Neural cell (in vitro differentiated cells): ENCODE measurements around the gene ZFYVE21. TPM values are rescaled to one million over a fixed set of nuclear protein-coding genes. Genes with fewer than 3 reads are reported as not detected.

ENCODE experiments used
- H2AFZ ChIP-seq: fragments of 200-600, 300-800 bp; sonication (generic), shearing (Covaris generic); 2 replicates; pipeline ENCODE4 v1.6.0; 2014; ENCODE audit warnings: low read depth, mild to moderate bottlenecking, antibody characterized with exemption, low read length, moderate library complexity
- H3F3A ChIP-seq: fragments of 200-600 bp; shearing (Covaris generic); 2 replicates; pipeline ENCODE4 v1.6.1; 2016; ENCODE audit warnings: mild to moderate bottlenecking, moderate library complexity, mixed read lengths, antibody characterized with exemption, low read length; ENCODE audit not compliant: insufficient read depth, poor library complexity, severe bottlenecking
- H3K27ac ChIP-seq: fragments of 200-600, 300-800 bp; sonication (generic), shearing (Covaris generic); 2 replicates; pipeline ENCODE4 v1.5.1; 2014; ENCODE audit warnings: mild to moderate bottlenecking, low read length, moderate library complexity
- H3K27me3 ChIP-seq: fragments of 300-800, 200-600 bp; sonication (generic), shearing (Covaris generic); 2 replicates; pipeline ENCODE4 v1.6.0; 2014; ENCODE audit warnings: mild to moderate bottlenecking, low read depth, low read length, moderate library complexity; ENCODE audit not compliant: insufficient read depth
- H3K36me3 ChIP-seq: fragments of 300-800, 200-600 bp; sonication (generic), shearing (Covaris generic); 2 replicates; pipeline ENCODE4 v1.5.1; 2014; ENCODE audit warnings: mild to moderate bottlenecking, antibody characterized with exemption, low read length, moderate library complexity; ENCODE audit not compliant: insufficient read depth
- H3K4me2 ChIP-seq: fragments of 300-800, 200-600 bp; sonication (generic), shearing (Covaris generic); 2 replicates; pipeline ENCODE4 v1.6.0; 2014; ENCODE audit warnings: mild to moderate bottlenecking, low read length
- H3K4me3 ChIP-seq: fragments of 300-800, 200-600 bp; sonication (generic), shearing (Covaris generic); 2 replicates; pipeline ENCODE4 v1.5.1; 2014; ENCODE audit warnings: mild to moderate bottlenecking, low read length, moderate library complexity
- H3K79me2 ChIP-seq: fragments of 200-600 bp; shearing (Covaris generic); replicated peaks from 2 replicates; pipeline ENCODE4 v1.6.0; 2014; ENCODE audit warnings: mild to moderate bottlenecking, low read length, moderate library complexity; ENCODE audit not compliant: insufficient read depth
- H3K9ac ChIP-seq: fragments of 300-800, 200-600 bp; sonication (generic), shearing (Covaris generic); 2 replicates; pipeline ENCODE4 v1.6.1; 2016; ENCODE audit warnings: mild to moderate bottlenecking, low read length, mixed read lengths
- H3K9me2 ChIP-seq: fragments of 200-600 bp; shearing (Covaris generic); 2 replicates; pipeline ENCODE4 v1.6.1; 2016; ENCODE audit warnings: mild to moderate bottlenecking, low read length, mixed read lengths; ENCODE audit not compliant: insufficient read depth
- H3K9me3 ChIP-seq: fragments of 200-600, 300-800 bp; sonication (generic), shearing (Covaris generic); 2 replicates; pipeline ENCODE4 v1.6.1; 2016; ENCODE audit warnings: mild to moderate bottlenecking, mixed run types, low read length, moderate library complexity, mixed read lengths
- H4K20me1 ChIP-seq: fragments of 200-600 bp; shearing (Covaris generic); 2 replicates; pipeline ENCODE4 v1.6.1; 2016; ENCODE audit warnings: mild to moderate bottlenecking, mixed run types; ENCODE audit not compliant: insufficient read depth
- EP300 ChIP-seq: fragments of 450-650 bp; conservative IDR thresholded peaks from 2 replicates; pipeline ENCODE4 v1.6.1; 2014; ENCODE audit warnings: antibody characterized with exemption, mild to moderate bottlenecking, moderate library complexity; ENCODE audit not compliant: poor library complexity, severe bottlenecking
- EZH2 ChIP-seq: fragments of 200-600, 300-800 bp; shearing (Covaris generic), sonication (generic); IDR thresholded peaks from 2 replicates; pipeline ENCODE4 v1.6.1; 2014; ENCODE audit warnings: antibody characterized with exemption, low read length, borderline replicate concordance, mild to moderate bottlenecking; ENCODE audit not compliant: insufficient read depth, poor library complexity, severe bottlenecking
- MXI1 ChIP-seq: fragments of 450-650 bp; conservative IDR thresholded peaks from 2 replicates; pipeline ENCODE4 v1.6.1; 2014; ENCODE audit warnings: antibody characterized with exemption, mild to moderate bottlenecking; ENCODE audit not compliant: poor library complexity, severe bottlenecking
- POLR2AphosphoS5 ChIP-seq: IDR thresholded peaks from 2 replicates; pipeline ENCODE4 v1.6.1; 2012
- RAD21 ChIP-seq: fragments of 450-650 bp; conservative IDR thresholded peaks from 2 replicates; pipeline ENCODE4 v1.6.1; 2014; ENCODE audit warnings: antibody characterized with exemption, mild to moderate bottlenecking, moderate library complexity
- SMC3 ChIP-seq: fragments of 450-650 bp; conservative IDR thresholded peaks from 2 replicates; pipeline ENCODE4 v1.6.1; 2014; ENCODE audit warnings: antibody characterized with exemption, mild to moderate bottlenecking, moderate library complexity; ENCODE audit not compliant: poor library complexity
- TAF1 ChIP-seq: IDR thresholded peaks from 2 replicates; pipeline ENCODE4 v1.6.1; 2012; ENCODE audit warnings: low read depth
- polyA plus RNA-seq: library from polyadenylated mRNA; depleted of rRNA; stranded (reverse); fragments of >200 nt; gene quantifications from 2 replicates; pipeline ENCODE4 v1.2.3, GENCODE V29; 2014
- TF ChIP-seq, protein P1 (sequence below): IDR thresholded peaks from 2 replicates; pipeline ENCODE4 v1.6.1; 2012; ENCODE audit warnings: borderline replicate concordance
- TF ChIP-seq, protein P2 (sequence below): fragments of 450-650 bp; IDR thresholded peaks from 2 replicates; pipeline ENCODE4 v1.5.1; 2014; ENCODE audit warnings: antibody characterized with exemption, mild to moderate bottlenecking, moderate library complexity; ENCODE audit not compliant: poor library complexity, severe bottlenecking

The ZFYVE21 gene
- polyA plus RNA-seq, 1 donor from 2014 or later, result 99.7 TPM

DNA sequence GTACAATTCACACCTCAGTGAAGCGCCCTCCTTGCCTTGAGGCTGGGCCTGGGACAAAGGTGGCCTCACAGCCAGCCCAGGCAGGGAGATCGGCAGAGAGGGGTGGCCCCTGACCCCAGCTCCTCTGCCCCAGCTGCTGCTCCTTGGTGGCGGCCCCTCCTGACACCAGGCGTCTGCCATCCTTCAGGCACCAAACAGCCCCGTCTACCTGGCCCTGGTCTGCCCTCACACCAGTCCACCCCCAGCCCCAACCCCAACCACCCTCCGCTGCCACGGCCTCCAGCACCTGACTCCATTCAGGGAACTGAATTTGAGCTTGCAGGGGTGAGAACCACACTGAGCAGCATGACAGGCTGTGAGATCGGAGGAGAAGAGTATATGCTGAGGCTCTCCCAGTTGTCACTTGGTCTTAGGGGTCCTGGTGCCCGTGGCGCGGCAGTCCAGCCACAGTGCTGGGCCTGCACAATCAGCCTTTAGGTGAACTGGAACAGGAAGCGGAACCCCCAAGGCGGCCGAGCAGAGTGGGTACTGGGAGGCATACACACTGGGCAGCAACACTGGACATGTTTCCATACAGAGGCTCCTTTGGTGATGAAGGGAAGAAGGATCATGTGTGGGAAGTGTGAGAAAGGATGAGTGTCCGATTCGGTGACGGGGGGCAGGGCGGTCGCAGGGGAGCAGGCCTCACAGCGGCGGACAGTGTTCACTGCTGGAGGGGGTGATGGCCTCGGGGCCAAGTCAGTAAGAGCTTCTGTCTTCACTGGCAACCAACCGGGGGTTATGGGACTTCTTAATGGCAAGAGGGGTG is 18.7 kb downstream of the ZFYVE21 start:
- Histone ChIP-seq H3K27ac (no peak overlapping the region), H3K36me3 (no peaks in the 10 kb centered on the region), H3K9me2 (no peaks in the 10 kb centered on the region)

DNA sequence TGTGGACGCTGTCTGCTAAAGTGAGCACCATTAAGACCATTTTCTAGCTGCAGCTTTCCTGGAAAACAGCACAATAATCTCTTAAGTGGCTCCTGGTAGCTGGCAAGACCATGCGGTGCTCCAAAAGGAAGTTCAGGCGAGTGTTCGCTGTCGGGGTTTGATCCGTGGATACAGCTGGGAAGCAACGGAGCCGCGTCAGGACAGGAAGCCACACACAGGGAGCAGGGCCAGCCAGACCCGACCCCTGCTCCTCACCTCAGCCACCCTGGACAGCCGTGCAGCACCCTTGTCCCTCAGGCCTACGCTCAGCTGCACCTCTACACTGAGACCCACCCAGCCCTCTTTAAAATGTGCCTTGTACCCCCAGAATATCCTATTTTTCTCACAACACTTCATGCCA is 19.4 kb downstream of the ZFYVE21 start:
- Histone ChIP-seq H3K9ac (no peak overlapping the region), H3K36me3 (no peaks in the 10 kb centered on the region), H3K27ac (no peak overlapping the region)

More for the DNA sequence above, 18.7 kb downstream of the ZFYVE21 start:
- Histone ChIP-seq H3K9me3 (no peaks in the 10 kb centered on the region), H3K9ac (no peak overlapping the region), H3K4me2 (no peak overlapping the region), H3F3A (no peaks in the 10 kb centered on the region), H3K4me3 (no peak overlapping the region), H3K27me3 (no peaks in the 10 kb centered on the region), H2AFZ (no peak overlapping the region), H4K20me1 (no peaks in the 10 kb centered on the region), H3K79me2 (no peaks in the 10 kb centered on the region)
- no peak for TF ChIP-seq TAF1
- TF ChIP-seq, protein P1, sequence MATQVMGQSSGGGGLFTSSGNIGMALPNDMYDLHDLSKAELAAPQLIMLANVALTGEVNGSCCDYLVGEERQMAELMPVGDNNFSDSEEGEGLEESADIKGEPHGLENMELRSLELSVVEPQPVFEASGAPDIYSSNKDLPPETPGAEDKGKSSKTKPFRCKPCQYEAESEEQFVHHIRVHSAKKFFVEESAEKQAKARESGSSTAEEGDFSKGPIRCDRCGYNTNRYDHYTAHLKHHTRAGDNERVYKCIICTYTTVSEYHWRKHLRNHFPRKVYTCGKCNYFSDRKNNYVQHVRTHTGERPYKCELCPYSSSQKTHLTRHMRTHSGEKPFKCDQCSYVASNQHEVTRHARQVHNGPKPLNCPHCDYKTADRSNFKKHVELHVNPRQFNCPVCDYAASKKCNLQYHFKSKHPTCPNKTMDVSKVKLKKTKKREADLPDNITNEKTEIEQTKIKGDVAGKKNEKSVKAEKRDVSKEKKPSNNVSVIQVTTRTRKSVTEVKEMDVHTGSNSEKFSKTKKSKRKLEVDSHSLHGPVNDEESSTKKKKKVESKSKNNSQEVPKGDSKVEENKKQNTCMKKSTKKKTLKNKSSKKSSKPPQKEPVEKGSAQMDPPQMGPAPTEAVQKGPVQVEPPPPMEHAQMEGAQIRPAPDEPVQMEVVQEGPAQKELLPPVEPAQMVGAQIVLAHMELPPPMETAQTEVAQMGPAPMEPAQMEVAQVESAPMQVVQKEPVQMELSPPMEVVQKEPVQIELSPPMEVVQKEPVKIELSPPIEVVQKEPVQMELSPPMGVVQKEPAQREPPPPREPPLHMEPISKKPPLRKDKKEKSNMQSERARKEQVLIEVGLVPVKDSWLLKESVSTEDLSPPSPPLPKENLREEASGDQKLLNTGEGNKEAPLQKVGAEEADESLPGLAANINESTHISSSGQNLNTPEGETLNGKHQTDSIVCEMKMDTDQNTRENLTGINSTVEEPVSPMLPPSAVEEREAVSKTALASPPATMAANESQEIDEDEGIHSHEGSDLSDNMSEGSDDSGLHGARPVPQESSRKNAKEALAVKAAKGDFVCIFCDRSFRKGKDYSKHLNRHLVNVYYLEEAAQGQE, result no peak
- no peak for TF ChIP-seq SMC3
- no peak for TF ChIP-seq EP300
- no peak for TF ChIP-seq POLR2AphosphoS5
- no peak for TF ChIP-seq RAD21
- TF ChIP-seq EZH2, result no peak
- no peak for TF ChIP-seq MXI1
- TF ChIP-seq, protein P2, sequence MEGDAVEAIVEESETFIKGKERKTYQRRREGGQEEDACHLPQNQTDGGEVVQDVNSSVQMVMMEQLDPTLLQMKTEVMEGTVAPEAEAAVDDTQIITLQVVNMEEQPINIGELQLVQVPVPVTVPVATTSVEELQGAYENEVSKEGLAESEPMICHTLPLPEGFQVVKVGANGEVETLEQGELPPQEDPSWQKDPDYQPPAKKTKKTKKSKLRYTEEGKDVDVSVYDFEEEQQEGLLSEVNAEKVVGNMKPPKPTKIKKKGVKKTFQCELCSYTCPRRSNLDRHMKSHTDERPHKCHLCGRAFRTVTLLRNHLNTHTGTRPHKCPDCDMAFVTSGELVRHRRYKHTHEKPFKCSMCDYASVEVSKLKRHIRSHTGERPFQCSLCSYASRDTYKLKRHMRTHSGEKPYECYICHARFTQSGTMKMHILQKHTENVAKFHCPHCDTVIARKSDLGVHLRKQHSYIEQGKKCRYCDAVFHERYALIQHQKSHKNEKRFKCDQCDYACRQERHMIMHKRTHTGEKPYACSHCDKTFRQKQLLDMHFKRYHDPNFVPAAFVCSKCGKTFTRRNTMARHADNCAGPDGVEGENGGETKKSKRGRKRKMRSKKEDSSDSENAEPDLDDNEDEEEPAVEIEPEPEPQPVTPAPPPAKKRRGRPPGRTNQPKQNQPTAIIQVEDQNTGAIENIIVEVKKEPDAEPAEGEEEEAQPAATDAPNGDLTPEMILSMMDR, result no peak

More for the DNA sequence above, 19.4 kb downstream of the ZFYVE21 start:
- Histone ChIP-seq H4K20me1 (no peaks in the 10 kb centered on the region), H3F3A (no peaks in the 10 kb centered on the region), H2AFZ (no peak overlapping the region), H3K9me3 (no peaks in the 10 kb centered on the region), H3K4me3 (no peak overlapping the region), H3K9me2 (no peaks in the 10 kb centered on the region), H3K4me2 (no peak overlapping the region), H3K79me2 (no peaks in the 10 kb centered on the region), H3K27me3 (no peaks in the 10 kb centered on the region)
- TF ChIP-seq EP300, result no peak
- TF ChIP-seq, protein P1, result no peak
